MG63 (cell line): ENCODE results near the gene PPP3CA. TPM values are rescaled to one million over a fixed set of nuclear protein-coding genes. Genes with fewer than 3 reads are reported as not detected.
"Not testable (repeated sequence)": the region's sequence is repeated elsewhere in the genome, so short reads cannot be mapped to it uniquely, and the experiment has no call there.

Experiments used
- DNase-seq: peaks from one replicate; pipeline ENCODE4 v3.0.0-alpha.2; 2020
- H3K27me3 ChIP-seq: fragments of 250-450 bp; sonication (Bioruptor Pico); 2 replicates; pipeline ENCODE4 v1.5.1; 2020; ENCODE audit warnings: mild to moderate bottlenecking, moderate library complexity
- H3K36me3 ChIP-seq: fragments of 250-450 bp; sonication (Bioruptor Pico); 2 replicates; pipeline ENCODE4 v1.5.1; 2020; ENCODE audit warnings: mild to moderate bottlenecking, moderate library complexity
- H3K4me3 ChIP-seq: fragments of 250-450 bp; sonication (Bioruptor Pico); 2 replicates; pipeline ENCODE4 v1.5.1; 2020; ENCODE audit warnings: mild to moderate bottlenecking, moderate library complexity
- H3K9me3 ChIP-seq: fragments of 250-450 bp; sonication (Bioruptor Pico); 2 replicates; pipeline ENCODE4 v1.5.1; 2020; ENCODE audit warnings: mild to moderate bottlenecking, moderate library complexity
- total RNA-seq: library from RNA; depleted of rRNA; stranded (reverse); fragments of >200 nt; shearing (Covaris generic); gene quantifications from 2 replicates; pipeline ENCODE4 v1.2.3, GENCODE V29; 2014; ENCODE audit warnings: low replicate concordance

The PPP3CA gene
- total RNA-seq, 1 experiment from 2014 or later, result 25.4 TPM

GRCh38 chr4:101019941-101020401, 327.4 kb downstream of the PPP3CA start:
- Histone ChIP-seq H3K9me3 (no peaks in the 10 kb centered on the region), H3K4me3 (no peak overlapping the region), H3K36me3 (no peaks in the 10 kb centered on the region), H3K27me3 (no peaks in the 10 kb centered on the region)
- DNase-seq, result no peak

- H3K27me3 ChIP-seq, result no peaks in the 10 kb centered on the region
- H3K4me3 ChIP-seq, result no peak overlapping the region
- H3K36me3 ChIP-seq, result no peaks in the 10 kb centered on the region
- DNase-seq, result no peak
- H3K9me3 ChIP-seq, result no peaks in the 10 kb centered on the region
Observed at GRCh38 chr4:101019313-101019712, 328.0 kb downstream of the PPP3CA start.

- Histone ChIP-seq H3K27me3 (no peaks in the 10 kb centered on the region), H3K9me3 (no peaks in the 10 kb centered on the region), H3K36me3 (no peaks in the 10 kb centered on the region), H3K4me3 (no peak overlapping the region)
- no peak for DNase-seq
Observed at GRCh38 chr4:101018836-101019235, 328.5 kb downstream of the PPP3CA start.

- no peaks in the 10 kb centered on the region for H3K9me3 ChIP-seq
- no peak for DNase-seq
- no peaks in the 10 kb centered on the region for H3K36me3 ChIP-seq
- H3K4me3 ChIP-seq, result no peak overlapping the region
- H3K27me3 ChIP-seq, result no peaks in the 10 kb centered on the region
Observed at GRCh38 chr4:101014417-101014816, 332.9 kb downstream of the PPP3CA start.

- DNase-seq, result no peak
- H3K27me3 ChIP-seq, result no peaks in the 10 kb centered on the region
- no peaks in the 10 kb centered on the region for H3K36me3 ChIP-seq
Observed at GRCh38 chr4:101010987-101011386, 336.3 kb downstream of the PPP3CA start.

GRCh38 chr4:101009471-101009870, 337.9 kb downstream of the PPP3CA start:
- Histone ChIP-seq H3K9me3 (no peaks in the 10 kb centered on the region), H3K27me3 (no peaks in the 10 kb centered on the region), H3K36me3 (no peaks in the 10 kb centered on the region), H3K4me3 (no peak overlapping the region)
- DNase-seq, result no peak

More at GRCh38 chr4:101010987-101011386, 336.3 kb downstream of the PPP3CA start:
- no peak overlapping the region for H3K4me3 ChIP-seq
- H3K9me3 ChIP-seq, result no peaks in the 10 kb centered on the region

GRCh38 chr4:101008503-101008902, 338.8 kb downstream of the PPP3CA start:
- no peaks in the 10 kb centered on the region for H3K36me3 ChIP-seq
- no peak overlapping the region for H3K4me3 ChIP-seq
- DNase-seq, result no peak
- H3K9me3 ChIP-seq, result no peaks in the 10 kb centered on the region
- H3K27me3 ChIP-seq, result no peaks in the 10 kb centered on the region

- no peaks in the 10 kb centered on the region for H3K36me3 ChIP-seq
- no peak for DNase-seq
- H3K9me3 ChIP-seq, result no peaks in the 10 kb centered on the region
- H3K4me3 ChIP-seq, result no peak overlapping the region
- no peaks in the 10 kb centered on the region for H3K27me3 ChIP-seq
Observed at GRCh38 chr4:101005659-101006058, 341.7 kb downstream of the PPP3CA start.

GRCh38 chr4:101000496-101000895, 346.8 kb downstream of the PPP3CA start:
- H3K4me3 ChIP-seq, result no peak overlapping the region
- no peaks in the 10 kb centered on the region for H3K27me3 ChIP-seq
- H3K36me3 ChIP-seq, result no peaks in the 10 kb centered on the region
- no peak for DNase-seq
- no peaks in the 10 kb centered on the region for H3K9me3 ChIP-seq

- DNase-seq, result no peak
- Histone ChIP-seq H3K27me3 (no peaks in the 10 kb centered on the region), H3K4me3 (no peak overlapping the region), H3K9me3 (no peaks in the 10 kb centered on the region), H3K36me3 (no peaks in the 10 kb centered on the region)
Observed at GRCh38 chr4:100995671-100996070, 351.7 kb downstream of the PPP3CA start.

- H3K36me3 ChIP-seq, result not testable (repeated sequence)
Observed at GRCh38 chr4:100995002-100995401, 352.3 kb downstream of the PPP3CA start.

GRCh38 chr4:100991332-100992069, 355.8 kb downstream of the PPP3CA start:
- not testable (repeated sequence) for DNase-seq, H3K9me3 ChIP-seq, H3K36me3 ChIP-seq, H3K4me3 ChIP-seq, H3K27me3 ChIP-seq

More at GRCh38 chr4:100995002-100995401, 352.3 kb downstream of the PPP3CA start:
- not testable (repeated sequence) for H3K27me3 ChIP-seq, H3K4me3 ChIP-seq, DNase-seq, H3K9me3 ChIP-seq

GRCh38 chr4:100989401-100989800, 357.9 kb downstream of the PPP3CA start:
- Histone ChIP-seq H3K4me3 (no peak overlapping the region), H3K36me3 (no peaks in the 10 kb centered on the region), H3K9me3 (no peaks in the 10 kb centered on the region), H3K27me3 (no peaks in the 10 kb centered on the region)
- DNase-seq, result no peak

- H3K36me3 ChIP-seq, result no peaks in the 10 kb centered on the region
- no peak for DNase-seq
- no peaks in the 10 kb centered on the region for H3K9me3 ChIP-seq
- H3K4me3 ChIP-seq, result no peak overlapping the region
- H3K27me3 ChIP-seq, result no peaks in the 10 kb centered on the region
Observed at GRCh38 chr4:100988876-100989275, 358.4 kb downstream of the PPP3CA start.

- no peaks in the 10 kb centered on the region for H3K36me3 ChIP-seq
- DNase-seq, result no peak
Observed at GRCh38 chr4:100986360-100986868, 360.9 kb downstream of the PPP3CA start.

GRCh38 chr4:100985576-100985975, 361.8 kb downstream of the PPP3CA start:
- Histone ChIP-seq H3K4me3 (no peak overlapping the region), H3K27me3 (no peaks in the 10 kb centered on the region), H3K36me3 (no peaks in the 10 kb centered on the region), H3K9me3 (no peaks in the 10 kb centered on the region)
- DNase-seq, result no peak

More at GRCh38 chr4:100986360-100986868, 360.9 kb downstream of the PPP3CA start:
- Histone ChIP-seq H3K27me3 (no peaks in the 10 kb centered on the region), H3K9me3 (no peaks in the 10 kb centered on the region), H3K4me3 (no peak overlapping the region)

GRCh38 chr4:100984901-100985300, 362.4 kb downstream of the PPP3CA start:
- Histone ChIP-seq H3K4me3 (no peak overlapping the region), H3K27me3 (no peaks in the 10 kb centered on the region), H3K36me3 (no peaks in the 10 kb centered on the region), H3K9me3 (no peaks in the 10 kb centered on the region)
- DNase-seq, result no peak

- Histone ChIP-seq H3K36me3 (no peaks in the 10 kb centered on the region), H3K4me3 (no peak overlapping the region), H3K27me3 (no peaks in the 10 kb centered on the region), H3K9me3 (no peaks in the 10 kb centered on the region)
- no peak for DNase-seq
Observed at GRCh38 chr4:100983426-100983825, 363.9 kb downstream of the PPP3CA start.
